Liver (tissue), 9 donors: ENCODE data around the gene ETV6. TPM values are rescaled to one million over a fixed set of nuclear protein-coding genes. Genes with fewer than 3 reads are reported as not detected.

Experiments used
- DNase-seq: peaks from one replicate; pipeline ENCODE4 v3.0.0-alpha.2; 2017; ENCODE audit warnings: low spot score
- H3K27ac ChIP-seq, 2 donors: one replicate each; pipeline ENCODE4 v1.7.0; 2013; ENCODE audit warnings: inconsistent platforms in 2 of 2, low read length in 2 of 2, control low read depth in 1 of 2, low read depth in 1 of 2, mild to moderate bottlenecking in 1 of 2
- H3K27me3 ChIP-seq, 4 donors: one replicate each; pipeline versions ENCODE4 v1.6.1 to v1.7.0; 2013; ENCODE audit warnings: low read length in 3 of 4, inconsistent platforms in 1 of 4, mild to moderate bottlenecking in 1 of 4, moderate library complexity in 1 of 4; ENCODE audit not compliant: control insufficient read depth in 4 of 4, insufficient read depth in 4 of 4
- H3K36me3 ChIP-seq, 4 donors: one replicate each; pipeline versions ENCODE4 v1.6.1 to v1.7.0; 2013; ENCODE audit warnings: low read length in 3 of 4, mild to moderate bottlenecking in 3 of 4, low read depth in 1 of 4, moderate library complexity in 1 of 4; ENCODE audit not compliant: control insufficient read depth in 4 of 4, insufficient read depth in 3 of 4
- H3K4me1 ChIP-seq, 4 donors: one replicate each; pipeline versions ENCODE4 v1.6.1 to v1.7.0; 2013; ENCODE audit warnings: low read length in 3 of 4, mild to moderate bottlenecking in 3 of 4, moderate library complexity in 1 of 4; ENCODE audit not compliant: control insufficient read depth in 4 of 4, insufficient read depth in 4 of 4
- H3K4me3 ChIP-seq, 3 donors: one replicate each; pipeline versions ENCODE4 v1.6.1 to v1.7.0; 2013; ENCODE audit warnings: low read length in 3 of 3, control low read depth in 1 of 3, low read depth in 1 of 3, mild to moderate bottlenecking in 1 of 3
- H3K9ac ChIP-seq, 2 donors: one replicate each; pipeline ENCODE4 v1.7.0; 2013; ENCODE audit warnings: low read length in 2 of 2, mild to moderate bottlenecking in 2 of 2, moderate library complexity in 2 of 2, control low read depth in 1 of 2, low read depth in 1 of 2
- H3K9me3 ChIP-seq, 4 donors: one replicate each; pipeline versions ENCODE4 v1.6.1 to v1.7.0; 2013; ENCODE audit warnings: low read length in 3 of 4; ENCODE audit not compliant: control insufficient read depth in 4 of 4
- EGR1 ChIP-seq, 2 donors: IDR thresholded peaks; 2 replicates each; pipeline ENCODE4 v1.6.1; 2016 to 2018; ENCODE audit warnings: antibody characterized with exemption in 2 of 2, low read depth in 2 of 2
- FOXA2 ChIP-seq: IDR thresholded peaks from 2 replicates; pipeline ENCODE4 v1.6.1; 2016; ENCODE audit warnings: antibody characterized with exemption
- GABPA ChIP-seq, 2 donors: IDR thresholded peaks in 1 of 2; conservative IDR thresholded peaks in 1 of 2; 2 replicates each; pipeline ENCODE4 v1.6.1; 2016; ENCODE audit warnings: antibody characterized with exemption in 2 of 2, mild to moderate bottlenecking in 1 of 2, moderate library complexity in 1 of 2
- HNF4G ChIP-seq: IDR thresholded peaks from 2 replicates; pipeline ENCODE4 v1.6.1; 2016; ENCODE audit warnings: antibody characterized with exemption
- NR2F2 ChIP-seq: IDR thresholded peaks from 2 replicates; pipeline ENCODE4 v1.6.1; 2016; ENCODE audit warnings: antibody characterized with exemption
- RAD21 ChIP-seq, 2 donors: IDR thresholded peaks; 2 replicates each; pipeline ENCODE4 v1.6.1; 2016; ENCODE audit warnings: antibody characterized with exemption in 2 of 2, mild to moderate bottlenecking in 2 of 2
- RXRA ChIP-seq, 2 donors: IDR thresholded peaks; 2 replicates each; pipeline ENCODE4 v1.6.1; 2017 to 2018; ENCODE audit warnings: antibody characterized with exemption in 2 of 2, mild to moderate bottlenecking in 1 of 2
- TAF1 ChIP-seq: conservative IDR thresholded peaks from 2 replicates; pipeline ENCODE4 v1.6.1; 2016; ENCODE audit warnings: antibody characterized with exemption, mild to moderate bottlenecking
- WGBS: extraction: QIAGEN DNeasy Blood & Tissue Kit; methylation state at CpG from one replicate; pipeline ENCODE4 v1.1.7; 2013; 5-methylcytosine and 5-hydroxymethylcytosine counted together
- polyA plus RNA-seq, 2 donors: library from polyadenylated mRNA; stranded (reverse) in 1 of 2; unstranded in 1 of 2; fragments of 200-250 nt in 1 of 2; fragments of >200 nt in 1 of 2; fragmentation: Nextera tagmentation in 1 of 2; extraction: Ambion mirVana in 1 of 2; gene quantifications; one replicate each; pipeline versions ENCODE4 v1.2.1 to v1.2.3, GENCODE V29; 2013 to 2015
- total RNA-seq, 2 donors: library from RNA; depleted of rRNA; stranded (reverse); fragments of >200 nt; gene quantifications; one replicate each; pipeline ENCODE4 v1.2.3, GENCODE V29; 2014
- TF ChIP-seq, protein P1 (sequence below): fragments of 150-350 bp; IDR thresholded peaks from 2 replicates; pipeline ENCODE4 v1.5.1; 2017; ENCODE audit warnings: improper control_type of control experiment, low read depth, low read length; ENCODE audit not compliant: missing input control
- TF ChIP-seq, protein P2 (sequence below): IDR thresholded peaks from 2 replicates; pipeline ENCODE4 v1.6.1; 2016; ENCODE audit warnings: antibody characterized with exemption
- TF ChIP-seq, protein P3 (sequence below): IDR thresholded peaks from 2 replicates; pipeline ENCODE4 v1.6.1; 2016; ENCODE audit warnings: antibody characterized with exemption, mild to moderate bottlenecking
- TF ChIP-seq, protein P4 (sequence below): IDR thresholded peaks from 2 replicates; pipeline ENCODE4 v1.6.1; 2016; ENCODE audit warnings: antibody characterized with exemption
- donor health status: healthy.
- donor health status: healthy.
- donor health status: healthy.
- donor health status: healthy.
- donor health status: healthy.

ETV6 gene
- total and polyA plus RNA-seq, 4 donors = 2.0 to 6.2 (median 3.5) TPM

DNA sequence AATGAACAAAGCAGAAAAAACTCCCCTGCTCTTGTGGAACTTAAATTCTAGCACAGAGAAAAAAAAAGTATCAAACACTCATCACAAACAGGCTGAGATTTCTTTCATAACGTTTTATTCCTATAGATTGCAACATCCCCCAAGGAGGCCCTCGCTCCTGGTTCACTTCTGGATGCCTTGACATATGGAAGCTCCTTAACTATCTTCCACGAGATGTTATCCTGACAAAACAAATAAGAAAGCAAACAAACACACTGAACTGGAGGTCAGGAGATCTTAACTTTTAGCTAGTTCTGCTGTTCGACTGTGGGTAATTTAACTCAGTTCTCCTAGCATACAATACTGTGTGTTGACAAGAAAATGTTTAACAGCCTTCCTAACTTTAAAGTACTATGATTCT lies 104.8 kb downstream of the ETV6 start (continued):
- TF ChIP-seq, protein P1, sequence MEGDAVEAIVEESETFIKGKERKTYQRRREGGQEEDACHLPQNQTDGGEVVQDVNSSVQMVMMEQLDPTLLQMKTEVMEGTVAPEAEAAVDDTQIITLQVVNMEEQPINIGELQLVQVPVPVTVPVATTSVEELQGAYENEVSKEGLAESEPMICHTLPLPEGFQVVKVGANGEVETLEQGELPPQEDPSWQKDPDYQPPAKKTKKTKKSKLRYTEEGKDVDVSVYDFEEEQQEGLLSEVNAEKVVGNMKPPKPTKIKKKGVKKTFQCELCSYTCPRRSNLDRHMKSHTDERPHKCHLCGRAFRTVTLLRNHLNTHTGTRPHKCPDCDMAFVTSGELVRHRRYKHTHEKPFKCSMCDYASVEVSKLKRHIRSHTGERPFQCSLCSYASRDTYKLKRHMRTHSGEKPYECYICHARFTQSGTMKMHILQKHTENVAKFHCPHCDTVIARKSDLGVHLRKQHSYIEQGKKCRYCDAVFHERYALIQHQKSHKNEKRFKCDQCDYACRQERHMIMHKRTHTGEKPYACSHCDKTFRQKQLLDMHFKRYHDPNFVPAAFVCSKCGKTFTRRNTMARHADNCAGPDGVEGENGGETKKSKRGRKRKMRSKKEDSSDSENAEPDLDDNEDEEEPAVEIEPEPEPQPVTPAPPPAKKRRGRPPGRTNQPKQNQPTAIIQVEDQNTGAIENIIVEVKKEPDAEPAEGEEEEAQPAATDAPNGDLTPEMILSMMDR = no peak
- no peak for TF ChIP-seq HNF4G
- TF ChIP-seq NR2F2 = no peak
- no peak for TF ChIP-seq RXRA (IDR thresholded peaks at IDR 0.05)
- TF ChIP-seq TAF1 = no peak
- TF ChIP-seq EGR1 (IDR thresholded peaks at IDR 0.05; ENCODE audit: low read depth in 2 of 2) = no peak
- TF ChIP-seq, protein P2, sequence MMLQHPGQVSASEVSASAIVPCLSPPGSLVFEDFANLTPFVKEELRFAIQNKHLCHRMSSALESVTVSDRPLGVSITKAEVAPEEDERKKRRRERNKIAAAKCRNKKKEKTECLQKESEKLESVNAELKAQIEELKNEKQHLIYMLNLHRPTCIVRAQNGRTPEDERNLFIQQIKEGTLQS = no peak
- TF ChIP-seq FOXA2 = no peak

DNA sequence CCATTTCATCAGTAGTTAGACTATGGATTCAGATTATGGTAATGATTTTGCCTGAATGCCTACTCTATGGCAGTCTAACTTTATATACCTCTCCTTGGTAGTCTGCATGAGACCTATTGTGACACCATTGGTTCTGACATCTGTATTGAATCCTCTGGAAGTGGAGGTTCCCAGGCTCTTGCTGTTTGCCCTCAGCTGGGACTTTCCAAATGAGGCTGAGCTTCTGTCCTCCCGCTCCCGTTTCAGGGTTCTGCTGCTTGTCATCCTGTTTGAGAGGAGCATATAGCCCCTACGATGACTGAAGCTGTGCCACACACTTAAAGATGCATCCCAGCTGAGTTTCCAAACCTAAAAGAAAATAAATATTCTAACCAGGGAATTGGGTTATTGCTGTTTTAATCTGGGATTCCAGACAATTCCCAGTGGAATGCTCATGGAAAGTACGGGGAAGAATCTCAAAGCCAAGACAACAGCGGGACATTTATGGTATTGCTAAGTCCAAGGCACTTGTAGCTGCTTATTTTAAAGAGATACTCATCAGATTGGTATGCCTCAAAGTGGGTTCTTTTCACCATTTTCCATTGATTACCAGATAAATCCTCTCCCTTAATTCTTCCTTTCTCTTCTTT lies 105.9 kb downstream of the ETV6 start:
- no peaks in the 10 kb centered on the region for H3K27me3 ChIP-seq
- no peak for TF ChIP-seq GABPA (IDR thresholded peaks at IDR 0.05 in 1 of 2, conservative IDR thresholded peaks at IDR 0.05 in 1 of 2)
- TF ChIP-seq, protein P3, sequence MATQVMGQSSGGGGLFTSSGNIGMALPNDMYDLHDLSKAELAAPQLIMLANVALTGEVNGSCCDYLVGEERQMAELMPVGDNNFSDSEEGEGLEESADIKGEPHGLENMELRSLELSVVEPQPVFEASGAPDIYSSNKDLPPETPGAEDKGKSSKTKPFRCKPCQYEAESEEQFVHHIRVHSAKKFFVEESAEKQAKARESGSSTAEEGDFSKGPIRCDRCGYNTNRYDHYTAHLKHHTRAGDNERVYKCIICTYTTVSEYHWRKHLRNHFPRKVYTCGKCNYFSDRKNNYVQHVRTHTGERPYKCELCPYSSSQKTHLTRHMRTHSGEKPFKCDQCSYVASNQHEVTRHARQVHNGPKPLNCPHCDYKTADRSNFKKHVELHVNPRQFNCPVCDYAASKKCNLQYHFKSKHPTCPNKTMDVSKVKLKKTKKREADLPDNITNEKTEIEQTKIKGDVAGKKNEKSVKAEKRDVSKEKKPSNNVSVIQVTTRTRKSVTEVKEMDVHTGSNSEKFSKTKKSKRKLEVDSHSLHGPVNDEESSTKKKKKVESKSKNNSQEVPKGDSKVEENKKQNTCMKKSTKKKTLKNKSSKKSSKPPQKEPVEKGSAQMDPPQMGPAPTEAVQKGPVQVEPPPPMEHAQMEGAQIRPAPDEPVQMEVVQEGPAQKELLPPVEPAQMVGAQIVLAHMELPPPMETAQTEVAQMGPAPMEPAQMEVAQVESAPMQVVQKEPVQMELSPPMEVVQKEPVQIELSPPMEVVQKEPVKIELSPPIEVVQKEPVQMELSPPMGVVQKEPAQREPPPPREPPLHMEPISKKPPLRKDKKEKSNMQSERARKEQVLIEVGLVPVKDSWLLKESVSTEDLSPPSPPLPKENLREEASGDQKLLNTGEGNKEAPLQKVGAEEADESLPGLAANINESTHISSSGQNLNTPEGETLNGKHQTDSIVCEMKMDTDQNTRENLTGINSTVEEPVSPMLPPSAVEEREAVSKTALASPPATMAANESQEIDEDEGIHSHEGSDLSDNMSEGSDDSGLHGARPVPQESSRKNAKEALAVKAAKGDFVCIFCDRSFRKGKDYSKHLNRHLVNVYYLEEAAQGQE = peak; percentile 83
- H3K27ac ChIP-seq = no peak overlapping the region
- DNase-seq = no peak
- H3K9me3 ChIP-seq = no peaks in the 10 kb centered on the region
- H3K4me3 ChIP-seq = no peak overlapping the region
- H3K9ac ChIP-seq = no peak overlapping the region
- H3K4me1 ChIP-seq = no peaks in the 10 kb centered on the region
- WGBS = 72% methylated on average over 5 of the region's 5 CpGs
- peaks cover 6 to 23% (median 11%) of the 10 kb centered on the region in 4 donors for H3K36me3 ChIP-seq

DNA sequence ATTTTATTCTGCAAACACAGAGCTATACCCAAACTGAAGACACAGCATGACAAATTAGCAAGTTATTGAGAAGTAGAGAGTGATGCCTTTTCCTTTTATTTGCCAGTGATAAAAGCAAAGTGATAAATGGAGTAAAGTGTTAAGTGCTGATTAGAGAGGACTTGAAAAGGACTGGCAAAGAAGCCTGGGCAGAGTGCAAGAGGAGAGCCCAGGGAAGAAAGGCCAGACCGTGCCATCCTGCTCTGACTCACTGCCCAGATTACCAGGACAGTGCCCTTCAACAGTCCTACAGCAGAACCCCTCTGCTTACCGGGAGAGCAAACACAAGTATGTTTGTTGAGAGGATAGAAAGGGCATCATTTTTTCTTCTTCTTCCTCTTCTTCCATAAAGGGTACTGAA lies 106.5 kb downstream of the ETV6 start:
- Histone ChIP-seq H3K4me3 (no peak overlapping the region), H3K9ac (no peak overlapping the region), H3K36me3 (peaks cover 6 to 23% (median 11%) of the 10 kb centered on the region in 4 donors), H3K27ac (no peak overlapping the region), H3K9me3 (no peaks in the 10 kb centered on the region), H3K4me1 (no peaks in the 10 kb centered on the region), H3K27me3 (no peaks in the 10 kb centered on the region)
- WGBS = 76% methylated on average over 2 of the region's 2 CpGs
- TF ChIP-seq, protein P4, sequence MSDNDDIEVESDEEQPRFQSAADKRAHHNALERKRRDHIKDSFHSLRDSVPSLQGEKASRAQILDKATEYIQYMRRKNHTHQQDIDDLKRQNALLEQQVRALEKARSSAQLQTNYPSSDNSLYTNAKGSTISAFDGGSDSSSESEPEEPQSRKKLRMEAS = no peak
- TF ChIP-seq FOXA2 (no peak), RAD21 (IDR thresholded peaks at IDR 0.05) (no peak), HNF4G (no peak), NR2F2 (no peak)
- TF ChIP-seq, protein P1 = no peak
- DNase-seq = no peak
